GM12878 (cell line): ENCODE measurements around the gene TMEM132C. TPM values are rescaled to one million over a fixed set of nuclear protein-coding genes. Genes with fewer than 3 reads are reported as not detected.

Experiments
- ATAC-seq: fragments of 200-7000 bp; cut with Tn5 transposase; 3 replicates; pipeline ENCODE4 v1.9.1; 2020; ENCODE audit warnings: mild to moderate bottlenecking, moderate library complexity
- BruUV-seq: library from RNA; stranded (reverse); fragments of 400-500 nt; replicated peaks from 2 replicates; lab custom pipeline; 2021; lab: Mats Ljungman, UMichigan
- CTCF ChIA-PET: fragments of 300-600 bp; sonication (Branson Sonifier 250); formaldehyde crosslinking; extraction: SDS; loops from one replicate; lab custom pipeline; 2021; ENCODE audit warnings: inconsistent platforms; lab: Yijun Ruan, JAX
- POLR2A ChIA-PET: fragments of 350-600 bp; formaldehyde crosslinking; extraction: SDS; loops from one replicate; lab custom pipeline; 2021; ENCODE audit warnings: inconsistent platforms; lab: Charles Lee
- RAD21 ChIA-PET: fragments of 300-600 bp; sonication (Branson Sonifier 250); formaldehyde crosslinking; loops from one replicate; lab custom pipeline; 2023; ENCODE audit warnings: antibody characterized with exemption; ENCODE audit not compliant: unreplicated experiment; lab: Charles Lee
- SMC1A ChIA-PET: fragments of 300-600 bp; sonication (Branson Sonifier 250); formaldehyde crosslinking; loops from one replicate; lab custom pipeline; 2023; ENCODE audit not compliant: unreplicated experiment, uncharacterized antibody; lab: Charles Lee
- DNase-seq: peaks from one replicate; pipeline ENCODE4 v3.0.0-alpha.2; 2011; ENCODE audit warnings: low read depth, low spot score
- FAIRE-seq: peaks from 3 replicates; lab custom pipeline; 2011; peaks lifted over from hg19 to GRCh38; lab: Jason Lieb, UNC
- H2AFZ ChIP-seq: 2 replicates; pipeline ENCODE4 v1.6.0; 2011; ENCODE audit warnings: low read depth, low read length, control low read depth; ENCODE audit not compliant: control insufficient read depth
- H3K27ac ChIP-seq: 2 replicates; pipeline ENCODE4 v1.5.1; 2011; ENCODE audit warnings: control low read depth; ENCODE audit not compliant: control insufficient read depth, insufficient read depth
- H3K27me3 ChIP-seq, 2 experiments: replicated peaks in 1 of 2; 2 replicates each; pipeline versions ENCODE4 v1.6.0 to v1.6.1; 2011; ENCODE audit warnings: low read length in 1 of 2; ENCODE audit not compliant: control insufficient read depth in 2 of 2, insufficient read depth in 2 of 2
- H3K36me3 ChIP-seq, 2 experiments: 2 replicates each; pipeline ENCODE4 v1.5.1; 2011; ENCODE audit warnings: low read length in 1 of 2; ENCODE audit not compliant: control insufficient read depth in 2 of 2, insufficient read depth in 2 of 2
- H3K4me1 ChIP-seq: 2 replicates; pipeline ENCODE4 v1.6.1; 2011; ENCODE audit warnings: mild to moderate bottlenecking, low read length, moderate library complexity, mixed read lengths; ENCODE audit not compliant: control insufficient read depth, insufficient read depth
- H3K4me2 ChIP-seq: 2 replicates; pipeline ENCODE4 v1.6.0; 2011; ENCODE audit warnings: control low read depth; ENCODE audit not compliant: control insufficient read depth, insufficient read depth
- H3K4me3 ChIP-seq: fragments of 200-600 bp; sonication (generic); 2 replicates; pipeline ENCODE4 v1.5.1; 2016
- H3K79me2 ChIP-seq: 2 replicates; pipeline ENCODE4 v1.6.0; 2011; ENCODE audit warnings: low read length; ENCODE audit not compliant: control insufficient read depth, insufficient read depth
- H3K9ac ChIP-seq: 2 replicates; pipeline ENCODE4 v1.8.0; 2011; ENCODE audit warnings: low read length, control low read depth, mixed read lengths; ENCODE audit not compliant: control insufficient read depth, insufficient read depth
- H3K9me3 ChIP-seq: replicated peaks from 3 replicates; pipeline ENCODE4 v1.5.1; 2011; ENCODE audit warnings: mild to moderate bottlenecking, low read length; ENCODE audit not compliant: control insufficient read depth, insufficient read depth
- H4K20me1 ChIP-seq: 2 replicates; pipeline ENCODE4 v1.6.0; 2011; ENCODE audit not compliant: control insufficient read depth, insufficient read depth
- CEBPB ChIP-seq, 2 experiments: fragments of 150-350 bp in 1 of 2; IDR thresholded peaks; 2 replicates each; pipeline ENCODE4 v1.6.1; 2012 to 2014; ENCODE audit warnings: low read depth in 2 of 2, low read length in 2 of 2, borderline replicate concordance in 1 of 2, inconsistent platforms in 1 of 2
- E4F1 ChIP-seq: fragments of 450-650 bp; IDR thresholded peaks from 2 replicates; pipeline ENCODE4 v1.6.1; 2018; ENCODE audit warnings: borderline replicate concordance, mild to moderate bottlenecking; ENCODE audit not compliant: partially characterized antibody
- HDAC2 ChIP-seq: fragments of 200-600 bp; sonication (generic); IDR thresholded peaks from 2 replicates; pipeline ENCODE4 v1.6.1; 2017
- ZNF384 ChIP-seq: IDR thresholded peaks from 2 replicates; pipeline ENCODE4 v1.6.1; 2012; ENCODE audit warnings: low read depth, mild to moderate bottlenecking, low read length, improper control_type of control experiment, borderline replicate concordance
- ZSCAN29 ChIP-seq: fragments of 450-650 bp; IDR thresholded peaks from 2 replicates; pipeline ENCODE4 v1.6.1; 2017; ENCODE audit warnings: mild to moderate bottlenecking, moderate library complexity
- WGBS: methylation state at CpG from one replicate; pipeline ENCODE4 v1.1.6; 2016; ENCODE audit warnings: low lambda C conversion rate; ENCODE audit not compliant: insufficient replicate concordance, insufficient coverage; ENCODE audit errors: missing lambda C conversion rate; 5-methylcytosine and 5-hydroxymethylcytosine counted together
- in situ Hi-C: fragments of 300-500 bp; cut with MboI; formaldehyde crosslinking; loops from 9 replicates; pipeline ENCODE4 v1.14.3; 2018; ENCODE audit warnings: mixed read lengths
- intact Hi-C: fragments of 100-400 bp; cut with micrococcal nuclease; formaldehyde crosslinking; loops from one replicate; pipeline ENCODE4 v1.14.2; 2022; ENCODE audit not compliant: unreplicated experiment
- polyA plus RNA-seq, 11 experiments: library from polyadenylated mRNA; depleted of rRNA in 4 of 11; unstranded in 6 of 11; stranded (reverse) in 5 of 11; fragments of >200 nt; fragmentation: Nextera tagmentation in 4 of 11; fragmentation: Illumina TruSeq in 1 of 11; extraction: Ambion mirVana in 4 of 11; extraction: Trizol in 1 of 11; gene quantifications; 1 replicate in 1 of 11; 2 replicates in 10 of 11; pipeline versions ENCODE4 v1.2.1 to v1.2.3, GENCODE V29; 2011 to 2016; ENCODE audit warnings: inconsistent platforms in 2 of 11, missing spikeins in 2 of 11, low read depth in 1 of 11
- total RNA-seq, 4 experiments: library from RNA; depleted of rRNA in 3 of 4; stranded (reverse); fragments of >200 nt in 3 of 4; fragmentation: Illumina TruSeq in 1 of 4; extraction: Trizol in 1 of 4; gene quantifications; 2 replicates each; pipeline versions ENCODE4 v1.2.1 to v1.2.3, GENCODE V29; 2013 to 2021

TMEM132C gene
- total and polyA plus RNA-seq, 10 of the 15 experiments (the other 5 are each of a cell fraction or from before 2014, with no cell fraction given), result not detected

- Histone ChIP-seq H3K36me3 (no peaks in the 10 kb centered on the region), H3K9ac (no peak overlapping the region), H4K20me1 (no peaks in the 10 kb centered on the region), H3K27me3 (peaks cover 0 to 1% of the 10 kb centered on the region in 2 experiments; a peak in 2 of 4 replicates), H3K9me3 (no peaks in the 10 kb centered on the region), H2AFZ (no peak overlapping the region), H3K79me2 (no peaks in the 10 kb centered on the region), H3K4me3 (no peak overlapping the region), H3K4me2 (no peak overlapping the region), H3K4me1 (no peaks in the 10 kb centered on the region), H3K27ac (no peak overlapping the region)
- ATAC-seq (no peak), DNase-seq (no peak), FAIRE-seq (no peak)
- ChIA-PET POLR2A (no interaction called here), RAD21 (no interaction called here), CTCF (no interaction called here), SMC1A (no interaction called here)
- intact Hi-C loops, result no loop called here
- in situ Hi-C loops, result no loop called here
- WGBS, result 44% methylated on average over 22 of the region's 22 CpGs
- no TSS peak for BruUV-seq
- TF ChIP-seq HDAC2 (no peak), E4F1 (no peak), CEBPB (IDR thresholded peaks at IDR 0.05; ENCODE audit: borderline replicate concordance in 1 of 2, low read depth in 2 of 2, low read length in 2 of 2) (no peak), ZNF384 (no peak), ZSCAN29 (no peak)
Measured at GRCh38 chr12:128695697-128696096, 428.7 kb downstream of the TMEM132C start.
